AG20443 (cell line): Measurements from ENCODE around the gene WWC1.

ENCODE experiments used
- DNase-seq: peaks from one replicate; pipeline ENCODE4 v3.0.0; 2012; ENCODE audit warnings: low spot score, mixed read lengths

The WWC1 gene

DNA sequence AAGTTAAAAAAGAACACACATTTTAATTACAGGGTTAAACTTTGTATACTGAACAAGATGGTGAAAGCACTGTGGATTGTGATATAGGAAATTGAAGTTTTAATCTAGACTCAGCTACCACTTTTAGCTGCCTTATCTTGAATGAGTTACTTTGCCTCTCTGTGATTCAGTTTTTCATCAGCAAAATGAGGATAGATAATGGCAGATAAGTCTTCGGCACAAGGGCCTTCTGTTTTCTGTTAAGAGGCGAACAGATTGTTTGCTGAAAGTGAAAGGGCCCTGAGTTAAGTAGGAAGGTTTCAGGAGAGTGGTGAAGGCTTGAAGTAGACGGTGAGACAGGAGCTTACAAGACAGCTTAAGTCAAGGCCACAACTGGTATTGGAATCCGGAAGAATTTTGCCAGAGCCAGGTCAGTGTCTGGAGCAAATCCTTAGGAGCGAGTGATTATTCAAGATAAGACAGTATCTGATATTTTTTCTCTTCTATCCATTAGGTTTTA is 202.7 kb downstream of the WWC1 start:
- DNase-seq: no peak

DNA sequence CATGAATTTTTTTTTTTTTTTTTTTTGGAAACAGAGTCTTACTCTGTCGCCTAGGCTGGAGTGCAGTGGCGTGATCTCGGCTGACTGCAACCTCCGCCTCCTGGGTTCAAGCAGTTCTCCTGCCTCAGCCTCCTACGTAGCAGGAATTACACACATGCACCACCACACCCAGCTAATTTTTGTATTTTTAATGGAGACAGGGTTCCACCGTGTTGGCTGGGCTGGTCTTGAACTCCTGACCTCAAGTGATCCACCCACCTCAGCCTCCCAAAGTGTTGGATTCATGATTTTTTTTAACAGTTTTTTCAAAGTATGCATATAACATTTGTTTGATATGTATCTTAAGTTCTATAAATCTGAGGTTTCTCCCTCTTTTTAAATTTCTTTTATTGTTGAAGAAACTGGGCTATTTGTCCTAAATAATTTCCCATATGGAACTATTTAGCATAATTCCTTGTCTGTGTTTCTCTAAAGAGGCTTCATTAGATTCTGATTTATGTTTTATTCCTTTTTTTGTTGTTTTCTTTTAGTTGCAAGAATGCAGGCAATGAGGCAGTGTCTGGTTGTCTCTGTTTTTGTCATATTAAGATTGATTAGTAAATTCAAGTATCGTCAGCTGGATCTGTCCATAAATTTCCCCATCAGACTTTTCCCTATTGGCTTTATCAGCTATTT is 211.3 kb downstream of the WWC1 start:
- DNase-seq: no peak

DNA sequence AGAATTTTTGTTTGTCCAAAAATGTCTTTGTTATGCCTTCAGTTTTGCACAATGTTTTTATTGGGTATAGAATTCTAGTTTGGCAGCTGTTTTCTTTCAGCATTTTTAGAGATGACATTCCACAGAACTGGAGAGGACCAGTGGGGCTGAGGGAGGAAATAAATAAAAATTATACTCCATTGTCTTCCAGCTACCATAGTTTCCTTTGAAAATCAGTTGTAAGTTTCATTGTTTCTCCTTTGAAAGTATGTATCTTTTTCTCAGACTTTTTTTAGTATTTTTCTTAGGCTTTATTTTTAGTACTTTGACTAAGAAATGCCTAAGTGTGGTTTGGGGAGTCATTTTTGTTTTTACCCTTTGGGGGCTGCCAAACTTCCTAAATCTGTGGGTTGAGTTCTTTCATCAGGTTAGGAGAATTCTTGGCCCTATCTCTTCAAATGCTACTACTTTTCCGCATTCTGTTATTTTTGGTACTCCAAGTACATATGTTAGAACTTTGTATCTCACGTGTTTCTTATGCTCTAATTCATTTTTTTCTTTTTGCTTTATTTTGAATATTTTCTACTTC is 222.5 kb downstream of the WWC1 start:
- DNase-seq: no peak
